Globus pallidus (tissue), 1 donor: ENCODE results near the gene ZBED5.
"Not testable (repeated sequence)": the region's sequence is repeated elsewhere in the genome, so short reads cannot be mapped to it uniquely, and the experiment has no call there.

Source experiments
- DNase-seq: peaks from one replicate; pipeline ENCODE4 v3.0.0-alpha.2; 2015; ENCODE audit warnings: low spot score

The ZBED5 gene

GRCh38 chr11:10838083-10838482 lies 19.8 kb downstream of the ZBED5 start:
- DNase-seq = no peak

GRCh38 chr11:10836884-10837283 lies 21.0 kb downstream of the ZBED5 start:
- not testable (repeated sequence) for DNase-seq

- no peak for DNase-seq
Observed at GRCh38 chr11:10829139-10829538, 28.7 kb downstream of the ZBED5 start.

GRCh38 chr11:10828402-10828801 lies 29.5 kb downstream of the ZBED5 start:
- no peak for DNase-seq

GRCh38 chr11:10824888-10825287 lies 33.0 kb downstream of the ZBED5 start:
- DNase-seq = no peak

GRCh38 chr11:10823152-10823579 lies 34.7 kb downstream of the ZBED5 start:
- no peak for DNase-seq

GRCh38 chr11:10822491-10822890 lies 35.4 kb downstream of the ZBED5 start:
- not testable (repeated sequence) for DNase-seq

GRCh38 chr11:10818594-10818993 lies 39.3 kb downstream of the ZBED5 start:
- DNase-seq = no peak

- no peak for DNase-seq
Observed at GRCh38 chr11:10813945-10814344, 43.9 kb downstream of the ZBED5 start.

GRCh38 chr11:10809373-10810160 lies 48.3 kb downstream of the ZBED5 start:
- DNase-seq = no peak

GRCh38 chr11:10808553-10809372 lies 49.1 kb downstream of the ZBED5 start, which contains the start of gene EIF4G2:
Gene EIF4G2, minus strand, starts transcription at chr11:10808926.
- peak; percentile 100 for DNase-seq

- DNase-seq = no peak
Observed at GRCh38 chr11:10808235-10808552, 49.7 kb downstream of the ZBED5 start.

- peak; percentile 48 for DNase-seq
Observed at GRCh38 chr11:10807493-10808234, 50.2 kb downstream of the ZBED5 start.

GRCh38 chr11:10806206-10806605 lies 51.6 kb downstream of the ZBED5 start:
- DNase-seq = no peak

GRCh38 chr11:10805741-10806140 lies 52.1 kb downstream of the ZBED5 start:
- DNase-seq = no peak

- no peak for DNase-seq
Observed at GRCh38 chr11:10803676-10804075, 54.2 kb downstream of the ZBED5 start.
